ENCODE data around the gene PSMB9.
A peak's percentile ranks its signal among the peaks of the same experiment; 100 is the strongest.

- peak; percentile 98 for TF ChIP-seq CTCF (IDR thresholded peaks at IDR 0.05)
- TF ChIP-seq ZFX (IDR thresholded peaks at IDR 0.05; ENCODE audit: borderline replicate concordance), result no peak
Measured at GRCh38 chr6:32838114-32838958, 15.7 kb upstream of the PSMB9 start, which contains the start of gene TAP2.
